ENCODE results near the gene EARS2. TPM values are rescaled to one million over a fixed set of nuclear protein-coding genes. Genes with fewer than 3 reads are reported as not detected.

EARS2 gene
- total RNA-seq, 1 donor from 2014 or later, result 8.3 TPM

GRCh38 chr16:23567602-23568001 is 10.5 kb upstream of the EARS2 start:
- Mint-ChIP-seq H3K27ac (ENCODE audit: unreplicated experiment) (no peak overlapping the region), H3K4me3 (ENCODE audit: unreplicated experiment) (no peak overlapping the region)

GRCh38 chr16:23566724-23567123 is 9.6 kb upstream of the EARS2 start:
- H3K9me3 Mint-ChIP-seq (ENCODE audit: unreplicated experiment), result no peaks in the 10 kb centered on the region
- no peaks in the 10 kb centered on the region for H3K4me1 Mint-ChIP-seq (ENCODE audit: low read depth, unreplicated experiment)
- no peak overlapping the region for H3K27ac Mint-ChIP-seq (ENCODE audit: unreplicated experiment)
- H3K4me3 Mint-ChIP-seq (ENCODE audit: unreplicated experiment), result no peak overlapping the region
- no peak for TF ChIP-seq CTCF (IDR thresholded peaks at IDR 0.05; ENCODE audit: partially characterized antibody, unreplicated experiment)
- no peak for DNase-seq
- H3K36me3 Mint-ChIP-seq (ENCODE audit: unreplicated experiment), result no peaks in the 10 kb centered on the region
- H3K27me3 Mint-ChIP-seq (ENCODE audit: unreplicated experiment), result peaks cover 2% of the 10 kb centered on the region

More at GRCh38 chr16:23567602-23568001, 10.5 kb upstream of the EARS2 start:
- H3K36me3 Mint-ChIP-seq (ENCODE audit: unreplicated experiment), result no peaks in the 10 kb centered on the region
- H3K4me1 Mint-ChIP-seq (ENCODE audit: low read depth, unreplicated experiment), result no peaks in the 10 kb centered on the region
- peaks cover 2% of the 10 kb centered on the region for H3K27me3 Mint-ChIP-seq (ENCODE audit: unreplicated experiment)
- no peak for DNase-seq
- TF ChIP-seq CTCF (IDR thresholded peaks at IDR 0.05; ENCODE audit: partially characterized antibody, unreplicated experiment), result no peak
- H3K9me3 Mint-ChIP-seq (ENCODE audit: unreplicated experiment), result no peaks in the 10 kb centered on the region

GRCh38 chr16:23564575-23565363 is 7.6 kb upstream of the EARS2 start:
- H3K4me1 Mint-ChIP-seq (ENCODE audit: low read depth, unreplicated experiment), result no peaks in the 10 kb centered on the region
- DNase-seq, result no peak
- TF ChIP-seq CTCF (IDR thresholded peaks at IDR 0.05; ENCODE audit: partially characterized antibody, unreplicated experiment), result no peak
- H3K27ac Mint-ChIP-seq (ENCODE audit: unreplicated experiment), result no peak overlapping the region
- no peaks in the 10 kb centered on the region for H3K36me3 Mint-ChIP-seq (ENCODE audit: unreplicated experiment)
- H3K27me3 Mint-ChIP-seq (ENCODE audit: unreplicated experiment), result peaks cover 2% of the 10 kb centered on the region
- H3K4me3 Mint-ChIP-seq (ENCODE audit: unreplicated experiment), result no peak overlapping the region
- H3K9me3 Mint-ChIP-seq (ENCODE audit: unreplicated experiment), result no peaks in the 10 kb centered on the region

GRCh38 chr16:23563186-23563585 is 6.0 kb upstream of the EARS2 start:
- peaks cover 4% of the 10 kb centered on the region for H3K4me1 Mint-ChIP-seq (ENCODE audit: low read depth, unreplicated experiment)
- DNase-seq, result no peak
- H3K4me3 Mint-ChIP-seq (ENCODE audit: unreplicated experiment), result no peak overlapping the region
- peaks cover 2% of the 10 kb centered on the region for H3K27me3 Mint-ChIP-seq (ENCODE audit: unreplicated experiment)
- no peak for TF ChIP-seq CTCF (IDR thresholded peaks at IDR 0.05; ENCODE audit: partially characterized antibody, unreplicated experiment)
- no peak overlapping the region for H3K27ac Mint-ChIP-seq (ENCODE audit: unreplicated experiment)
- no peaks in the 10 kb centered on the region for H3K36me3 Mint-ChIP-seq (ENCODE audit: unreplicated experiment)
- H3K9me3 Mint-ChIP-seq (ENCODE audit: unreplicated experiment), result no peaks in the 10 kb centered on the region

GRCh38 chr16:23562505-23562904 is 5.4 kb upstream of the EARS2 start:
- no peak for TF ChIP-seq CTCF (IDR thresholded peaks at IDR 0.05; ENCODE audit: partially characterized antibody, unreplicated experiment)
- H3K4me1 Mint-ChIP-seq (ENCODE audit: low read depth, unreplicated experiment), result peaks cover 4% of the 10 kb centered on the region
- no peak overlapping the region for H3K27ac Mint-ChIP-seq (ENCODE audit: unreplicated experiment)

More at GRCh38 chr16:23562505-23562904, 5.4 kb upstream of the EARS2 start:
- H3K4me3 Mint-ChIP-seq (ENCODE audit: unreplicated experiment), result no peak overlapping the region
- DNase-seq, result no peak
- H3K36me3 Mint-ChIP-seq (ENCODE audit: unreplicated experiment), result no peaks in the 10 kb centered on the region
- no peaks in the 10 kb centered on the region for H3K9me3 Mint-ChIP-seq (ENCODE audit: unreplicated experiment)
- peaks cover 2% of the 10 kb centered on the region for H3K27me3 Mint-ChIP-seq (ENCODE audit: unreplicated experiment)

Data from glutamatergic neuron (in vitro differentiated cells).